ENCODE results near the gene UBR4.

DNA sequence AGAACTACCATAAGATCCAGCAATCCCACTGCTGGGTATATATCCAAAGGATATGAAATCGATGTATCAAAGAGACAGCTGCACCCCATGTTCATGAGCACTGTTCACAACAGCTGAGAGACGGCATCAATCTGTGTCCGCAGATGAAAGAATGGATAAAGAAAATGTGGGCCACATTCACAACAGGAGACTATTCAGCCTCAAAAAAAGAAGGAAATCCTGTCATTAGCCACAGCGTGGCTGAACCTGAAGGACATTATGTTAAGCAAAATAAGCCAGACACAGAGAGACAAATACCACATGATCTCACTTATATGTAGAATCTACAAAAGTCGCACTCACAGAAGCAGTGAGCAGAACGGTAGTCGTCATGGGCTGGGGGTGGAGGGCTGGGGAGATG, 154.4 kb downstream of the UBR4 start:
- TF ChIP-seq, protein P1, sequence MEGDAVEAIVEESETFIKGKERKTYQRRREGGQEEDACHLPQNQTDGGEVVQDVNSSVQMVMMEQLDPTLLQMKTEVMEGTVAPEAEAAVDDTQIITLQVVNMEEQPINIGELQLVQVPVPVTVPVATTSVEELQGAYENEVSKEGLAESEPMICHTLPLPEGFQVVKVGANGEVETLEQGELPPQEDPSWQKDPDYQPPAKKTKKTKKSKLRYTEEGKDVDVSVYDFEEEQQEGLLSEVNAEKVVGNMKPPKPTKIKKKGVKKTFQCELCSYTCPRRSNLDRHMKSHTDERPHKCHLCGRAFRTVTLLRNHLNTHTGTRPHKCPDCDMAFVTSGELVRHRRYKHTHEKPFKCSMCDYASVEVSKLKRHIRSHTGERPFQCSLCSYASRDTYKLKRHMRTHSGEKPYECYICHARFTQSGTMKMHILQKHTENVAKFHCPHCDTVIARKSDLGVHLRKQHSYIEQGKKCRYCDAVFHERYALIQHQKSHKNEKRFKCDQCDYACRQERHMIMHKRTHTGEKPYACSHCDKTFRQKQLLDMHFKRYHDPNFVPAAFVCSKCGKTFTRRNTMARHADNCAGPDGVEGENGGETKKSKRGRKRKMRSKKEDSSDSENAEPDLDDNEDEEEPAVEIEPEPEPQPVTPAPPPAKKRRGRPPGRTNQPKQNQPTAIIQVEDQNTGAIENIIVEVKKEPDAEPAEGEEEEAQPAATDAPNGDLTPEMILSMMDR (IDR thresholded peaks at IDR 0.05; ENCODE audit: low read depth, low read length): no peak
- no peak for TF ChIP-seq EZH2phosphoT487 (IDR thresholded peaks at IDR 0.05; ENCODE audit: low read depth)

All from OCI-LY3 (cell line).